Measurements from ENCODE around the gene UAP1L1. TPM values are rescaled to one million over a fixed set of nuclear protein-coding genes. Genes with fewer than 3 reads are reported as not detected.

Gene UAP1L1
- total RNA-seq, 1 donor from 2014 or later, result 2.1 TPM

GRCh38 chr9:137053944-137054931 is 23.1 kb upstream of the UAP1L1 start, which contains the start of gene ENTPD2:
Gene ENTPD2, minus strand, starts transcription at chr9:137054061. Its CDS starts 64 bp downstream, at chr9:137053997.
- TF ChIP-seq CTCF (conservative IDR thresholded peaks at IDR 0.05; ENCODE audit: low read depth, low read length), result no peak
- peak within 1 kb of the TSS; percentile 37 for H3K4me3 ChIP-seq (ENCODE audit: low read depth, low read length)
- no peak for DNase-seq (ENCODE audit: low read depth)

GRCh38 chr9:137054932-137055384 is 22.4 kb upstream of the UAP1L1 start:
- no peak for TF ChIP-seq CTCF (conservative IDR thresholded peaks at IDR 0.05; ENCODE audit: low read depth, low read length)

GRCh38 chr9:137055385-137056364 is 21.6 kb upstream of the UAP1L1 start:
- no peak for TF ChIP-seq CTCF (conservative IDR thresholded peaks at IDR 0.05; ENCODE audit: low read depth, low read length)
- no peak for DNase-seq (ENCODE audit: low read depth)
- no peak overlapping the region for H3K4me3 ChIP-seq (ENCODE audit: low read depth, low read length)

More at GRCh38 chr9:137054932-137055384, 22.4 kb upstream of the UAP1L1 start:
- H3K4me3 ChIP-seq (ENCODE audit: low read depth, low read length), result no peak overlapping the region
- DNase-seq (ENCODE audit: low read depth), result no peak

DNA sequence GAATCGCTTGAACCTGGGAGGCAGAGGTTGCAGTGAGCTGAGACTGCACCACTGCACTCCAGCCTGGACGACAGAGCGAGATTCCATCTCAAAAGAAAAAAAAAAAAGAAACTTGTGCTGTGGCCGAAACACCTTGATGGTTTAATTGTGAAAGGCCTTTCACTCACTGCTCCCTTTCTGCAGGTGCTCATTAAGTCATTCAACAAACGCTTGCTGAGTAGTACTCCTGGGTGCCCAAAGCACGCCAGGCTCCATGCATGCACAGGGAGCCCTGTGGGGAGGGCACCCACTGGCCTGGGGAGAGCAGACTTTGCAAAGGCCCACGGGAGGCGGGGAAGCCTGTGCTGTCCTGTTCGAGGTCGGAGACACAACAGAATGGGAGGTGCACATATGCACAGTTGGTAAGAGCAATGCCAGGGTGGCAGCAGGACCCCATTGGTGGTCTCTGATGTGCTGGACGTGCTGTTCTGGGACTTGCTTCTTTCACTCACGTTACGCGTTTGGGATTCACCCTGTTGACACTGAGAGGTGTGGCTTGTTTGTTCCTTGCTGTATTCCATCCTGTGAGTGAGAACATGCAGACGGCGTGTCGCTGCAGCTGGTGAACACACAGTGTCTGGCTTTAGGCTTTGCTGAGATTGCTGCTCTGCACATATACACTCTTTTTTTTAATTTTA is 20.4 kb upstream of the UAP1L1 start:
- DNase-seq (ENCODE audit: low read depth), result no peak
- H3K4me3 ChIP-seq (ENCODE audit: low read depth, low read length), result no peak overlapping the region
- TF ChIP-seq CTCF (conservative IDR thresholded peaks at IDR 0.05; ENCODE audit: low read depth, low read length), result no peak

- no peak for DNase-seq (ENCODE audit: low read depth)
- no peak overlapping the region for H3K4me3 ChIP-seq (ENCODE audit: low read depth, low read length)
- no peak for TF ChIP-seq CTCF (conservative IDR thresholded peaks at IDR 0.05; ENCODE audit: low read depth, low read length)
Measured at GRCh38 chr9:137057545-137057944, 19.8 kb upstream of the UAP1L1 start.
